Measurements from ENCODE around the gene PSMD13. TPM values are rescaled to one million over a fixed set of nuclear protein-coding genes. Genes with fewer than 3 reads are reported as not detected.
A peak's percentile ranks its signal among the peaks of the same experiment; 100 is the strongest.

Gene PSMD13
- total and polyA plus RNA-seq, 7 donors: 108 to 265 (median 171) TPM

DNA sequence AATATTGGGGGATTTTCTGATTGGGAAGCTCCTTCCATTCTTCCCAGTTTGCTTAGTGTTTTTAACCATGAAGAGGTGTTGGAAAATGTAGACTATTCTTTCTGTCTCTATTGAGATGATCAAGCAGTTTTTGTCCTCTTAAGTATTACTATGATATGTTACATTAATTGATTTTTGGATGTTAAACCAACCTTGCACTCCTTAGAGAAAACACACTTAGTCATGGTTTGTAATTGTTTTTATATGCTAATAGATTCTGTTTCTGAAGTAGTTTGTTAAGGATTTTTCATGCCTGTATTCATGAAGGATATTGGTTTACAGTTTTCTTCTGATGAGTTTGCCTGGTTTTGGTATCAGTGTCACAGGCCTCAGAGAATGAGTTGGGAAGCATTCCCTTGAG lies 39.4 kb downstream of the PSMD13 start:
- TF ChIP-seq, protein P1, sequence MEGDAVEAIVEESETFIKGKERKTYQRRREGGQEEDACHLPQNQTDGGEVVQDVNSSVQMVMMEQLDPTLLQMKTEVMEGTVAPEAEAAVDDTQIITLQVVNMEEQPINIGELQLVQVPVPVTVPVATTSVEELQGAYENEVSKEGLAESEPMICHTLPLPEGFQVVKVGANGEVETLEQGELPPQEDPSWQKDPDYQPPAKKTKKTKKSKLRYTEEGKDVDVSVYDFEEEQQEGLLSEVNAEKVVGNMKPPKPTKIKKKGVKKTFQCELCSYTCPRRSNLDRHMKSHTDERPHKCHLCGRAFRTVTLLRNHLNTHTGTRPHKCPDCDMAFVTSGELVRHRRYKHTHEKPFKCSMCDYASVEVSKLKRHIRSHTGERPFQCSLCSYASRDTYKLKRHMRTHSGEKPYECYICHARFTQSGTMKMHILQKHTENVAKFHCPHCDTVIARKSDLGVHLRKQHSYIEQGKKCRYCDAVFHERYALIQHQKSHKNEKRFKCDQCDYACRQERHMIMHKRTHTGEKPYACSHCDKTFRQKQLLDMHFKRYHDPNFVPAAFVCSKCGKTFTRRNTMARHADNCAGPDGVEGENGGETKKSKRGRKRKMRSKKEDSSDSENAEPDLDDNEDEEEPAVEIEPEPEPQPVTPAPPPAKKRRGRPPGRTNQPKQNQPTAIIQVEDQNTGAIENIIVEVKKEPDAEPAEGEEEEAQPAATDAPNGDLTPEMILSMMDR (IDR thresholded peaks at IDR 0.05): no peak
- Histone ChIP-seq H3K4me1 (no peaks in the 10 kb centered on the region), H3K36me3 (ENCODE audit: insufficient read depth in 1 of 2, low read depth in 1 of 2) (no peaks in the 10 kb centered on the region), H3K27me3 (ENCODE audit: insufficient read depth in 3 of 3, low read length in 2 of 3) (peaks cover 0 to 42% (median 28%) of the 10 kb centered on the region in 3 donors), H3K9me3 (no peaks in the 10 kb centered on the region), H3K27ac (no peak overlapping the region), H3K4me3 (no peak overlapping the region)
- intact Hi-C loops (cut with DNase I): no loop called here
- ATAC-seq (no peak), DNase-seq (no peak)

DNA sequence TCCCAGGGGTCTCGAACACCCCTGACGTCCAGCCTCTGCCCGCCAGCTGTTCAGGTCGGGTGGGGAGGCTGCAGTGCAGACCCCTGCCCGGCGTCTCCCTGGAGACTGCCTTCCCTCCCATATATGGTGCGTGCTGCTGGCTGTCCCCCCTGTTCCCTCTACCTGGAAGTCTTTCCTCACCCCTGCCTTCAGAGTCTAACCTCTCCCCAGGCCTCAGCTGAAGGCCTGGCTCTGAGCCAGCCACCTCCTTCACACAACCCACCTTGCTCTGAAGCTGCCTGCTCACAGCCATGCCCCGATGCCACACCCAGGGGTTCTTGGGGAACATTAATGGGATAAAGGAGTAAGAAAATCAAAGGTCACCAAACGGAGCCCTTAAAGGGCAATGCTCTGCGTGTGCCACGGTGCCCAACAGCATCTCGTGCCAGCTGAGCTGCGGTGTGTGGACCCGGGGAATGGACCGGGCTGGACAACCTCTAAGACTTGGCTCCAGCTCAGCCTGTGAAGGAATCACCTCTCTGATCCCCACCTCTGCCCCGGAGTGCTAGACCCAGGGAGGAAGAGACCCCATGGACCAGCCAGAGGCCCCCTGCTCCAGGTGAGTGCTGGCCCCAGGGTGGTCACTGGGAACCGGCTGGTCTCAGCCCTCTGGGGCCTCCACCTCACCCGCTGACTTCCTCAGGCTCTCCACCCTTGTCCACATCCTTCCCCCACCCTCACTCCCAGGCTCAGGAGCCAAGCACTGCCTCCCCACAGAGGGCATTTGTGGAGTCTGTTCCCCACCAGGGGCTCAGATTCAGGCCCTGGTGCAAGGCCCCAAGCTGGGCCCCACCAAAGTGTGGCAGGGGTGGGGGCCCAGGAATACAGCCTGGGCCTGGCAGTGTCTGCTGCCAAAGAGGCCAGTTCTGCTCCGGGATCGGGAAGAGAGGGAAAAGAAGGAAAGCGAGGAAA lies 41.5 kb downstream of the PSMD13 start, which contains the start of gene NLRP6:
Gene NLRP6 (plus strand): TSS at position 407 of the 951 bp plus-strand sequence. CDS start 163 bp downstream, at position 570.
- WGBS, 3 donors: 65 to 73% (median 68%) methylated on average over 20 to 21 of the region's 21 CpGs
- H3K36me3 ChIP-seq (ENCODE audit: insufficient read depth in 1 of 2, low read depth in 1 of 2): no peaks in the 10 kb centered on the region
- TF ChIP-seq, protein P1 (IDR thresholded peaks at IDR 0.05): no peak
- no peaks in the 10 kb centered on the region for H3K9me3 ChIP-seq
- peaks cover 0 to 54% (median 38%) of the 10 kb centered on the region in 3 donors for H3K27me3 ChIP-seq (ENCODE audit: insufficient read depth in 3 of 3, low read length in 2 of 3)
- ATAC-seq (no peak), DNase-seq (no peak)
- no peak within 1 kb of the TSS for H3K27ac ChIP-seq
- no peak within 1 kb of the TSS for H3K4me3 ChIP-seq
- intact Hi-C loops (cut with DNase I): no loop called here
- H3K4me1 ChIP-seq: no peaks in the 10 kb centered on the region

- no peak overlapping the region for H3K27ac ChIP-seq
- DNase-seq (peak in 1 of 2 donors; percentile 55), ATAC-seq (peak in 1 of 4 donors; percentile 41)
- H3K4me1 ChIP-seq: no peaks in the 10 kb centered on the region
- H3K4me3 ChIP-seq: peak overlapping the region; percentile 28
- no peaks in the 10 kb centered on the region for H3K36me3 ChIP-seq (ENCODE audit: insufficient read depth in 1 of 2, low read depth in 1 of 2)
- TF ChIP-seq, protein P1 (IDR thresholded peaks at IDR 0.05): no peak
- peaks cover 0 to 59% (median 42%) of the 10 kb centered on the region in 3 donors for H3K27me3 ChIP-seq (ENCODE audit: insufficient read depth in 3 of 3, low read length in 2 of 3)
- intact Hi-C loops (cut with DNase I): no loop called here
- WGBS, 3 donors: 8 to 15% (median 9%) methylated on average over 72 to 97 of the region's 97 CpGs
- no peaks in the 10 kb centered on the region for H3K9me3 ChIP-seq
Measured at GRCh38 chr11:279040-279965, 42.5 kb downstream of the PSMD13 start.

DNA sequence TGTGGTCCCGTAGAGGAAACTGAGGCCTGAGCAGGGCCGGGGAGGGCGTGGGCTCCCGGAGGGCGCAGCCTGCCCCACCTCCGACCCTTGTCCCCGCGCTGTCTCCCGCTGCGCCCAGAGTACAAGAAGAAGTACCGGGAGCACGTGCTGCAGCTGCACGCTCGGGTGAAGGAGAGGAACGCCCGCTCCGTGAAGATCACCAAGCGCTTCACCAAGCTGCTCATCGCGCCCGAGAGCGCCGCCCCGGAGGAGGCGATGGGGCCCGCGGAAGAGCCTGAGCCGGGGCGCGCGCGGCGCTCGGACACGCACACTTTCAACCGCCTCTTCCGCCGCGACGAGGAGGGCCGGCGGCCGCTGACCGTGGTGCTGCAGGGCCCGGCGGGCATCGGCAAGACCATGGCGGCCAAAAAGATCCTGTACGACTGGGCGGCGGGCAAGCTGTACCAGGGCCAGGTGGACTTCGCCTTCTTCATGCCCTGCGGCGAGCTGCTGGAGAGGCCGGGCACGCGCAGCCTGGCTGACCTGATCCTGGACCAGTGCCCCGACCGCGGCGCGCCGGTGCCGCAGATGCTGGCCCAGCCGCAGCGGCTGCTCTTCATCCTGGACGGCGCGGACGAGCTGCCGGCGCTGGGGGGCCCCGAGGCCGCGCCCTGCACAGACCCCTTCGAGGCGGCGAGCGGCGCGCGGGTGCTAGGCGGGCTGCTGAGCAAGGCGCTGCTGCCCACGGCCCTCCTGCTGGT lies 43.4 kb downstream of the PSMD13 start:
- DNase-seq (peak in 1 of 2 donors; percentile 55), ATAC-seq (peak; percentile 20 to 32 (median 30))
- no peaks in the 10 kb centered on the region for H3K36me3 ChIP-seq (ENCODE audit: insufficient read depth in 1 of 2, low read depth in 1 of 2)
- peak overlapping the region; percentile 28 for H3K4me3 ChIP-seq
- no peaks in the 10 kb centered on the region for H3K4me1 ChIP-seq
- no peak overlapping the region for H3K27ac ChIP-seq
- H3K27me3 ChIP-seq (ENCODE audit: insufficient read depth in 3 of 3, low read length in 2 of 3): peaks cover 0 to 59% (median 42%) of the 10 kb centered on the region in 3 donors
- H3K9me3 ChIP-seq: no peaks in the 10 kb centered on the region
- TF ChIP-seq, protein P1 (IDR thresholded peaks at IDR 0.05): no peak
- WGBS, 3 donors: 1 to 3% (median 2%) methylated on average over 48 to 85 of the region's 85 CpGs
- intact Hi-C loops (cut with DNase I): no loop called here
